ENCODE results near the gene FAXDC2. TPM values are rescaled to one million over a fixed set of nuclear protein-coding genes. Genes with fewer than 3 reads are reported as not detected.

Gene FAXDC2
- total RNA-seq, result 11.2 and 14.9 TPM in 2 replicates

GRCh38 chr5:154850255-154851062, at the start of gene FAXDC2:
TSS of gene FAXDC2 (minus strand) at chr5:154850603. CDS start at chr5:154838178, 12,425 bp downstream.

DNA sequence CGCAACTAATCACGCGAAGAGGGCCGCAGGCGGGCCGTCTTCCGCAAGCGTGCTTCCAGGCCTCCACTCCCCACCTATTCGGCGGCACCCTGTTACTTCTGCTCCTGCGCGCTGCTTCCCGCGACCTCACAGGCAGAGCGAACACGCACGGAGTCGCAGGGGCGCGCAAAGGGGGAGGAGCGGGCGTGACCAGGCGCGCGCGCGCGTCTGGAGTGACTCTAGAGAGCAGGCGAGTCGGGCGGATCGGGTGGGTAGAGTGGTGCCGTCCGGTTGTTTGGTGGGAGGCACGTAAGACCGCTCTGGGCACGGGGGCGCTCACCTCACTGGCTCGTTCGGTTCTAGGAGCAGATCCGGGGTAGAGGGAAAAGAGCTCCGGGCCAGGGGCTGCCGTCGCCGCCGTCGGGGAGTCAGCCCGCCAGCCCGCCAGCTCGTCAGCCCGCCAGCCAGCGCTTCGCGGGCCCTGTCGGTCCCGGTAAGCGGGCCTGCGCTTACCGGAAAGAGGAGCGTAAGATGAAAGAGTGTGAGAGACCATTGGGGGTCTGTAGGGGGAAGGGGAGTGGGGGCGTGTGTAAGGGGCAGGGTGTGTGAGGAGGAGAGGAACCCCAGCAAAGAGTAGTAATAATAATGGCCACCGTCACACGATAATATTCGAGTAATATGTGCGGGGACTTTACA, 8.0 kb upstream of the FAXDC2 start, which contains the start of gene CNOT8:
Gene CNOT8, plus strand, starts transcription at position 331 of the 675 bp plus-strand sequence. CDS start 4,652 bp downstream, outside the sequence.

Other genes with a start within 250 kb of the FAXDC2 start
- gene LARP1, start 95.2 kb downstream of the FAXDC2 start, total RNA-seq, result 57.2 and 83.7 TPM in 2 replicates
- 47.1 and 54.1 TPM in 2 replicates for gene CNOT8, start 8.0 kb upstream of the FAXDC2 start, total RNA-seq
- 17.7 and 18.7 TPM in 2 replicates for gene GEMIN5, start 87.6 kb upstream of the FAXDC2 start, total RNA-seq
- 11.4 and 26.8 TPM in 2 replicates for gene MRPL22, start 90.5 kb upstream of the FAXDC2 start, total RNA-seq
- 0.15 and 0.17 TPM in 2 replicates for gene KIF4B, start 163.2 kb upstream of the FAXDC2 start, total RNA-seq